DMS153 treated with DMSO at 0.1 percent for 48 hours (cell line): ENCODE results near the gene GOLT1B.

ENCODE experiments used
- DNase-seq: peaks from one replicate; lab custom pipeline; 2025; ENCODE audit not compliant: unreplicated experiment; lab: John Stamatoyannopoulos, UW

GOLT1B gene

GRCh38 chr12:21521541-21521940, 20.0 kb downstream of the GOLT1B start:
- DNase-seq: no peak

GRCh38 chr12:21523148-21523547, 21.6 kb downstream of the GOLT1B start:
- no peak for DNase-seq

GRCh38 chr12:21526053-21526452, 24.5 kb downstream of the GOLT1B start, which contains the start of gene SPX:
TSS of gene SPX (plus strand) at chr12:21526296. CDS start at chr12:21526473, 177 bp downstream.
- peak; percentile 12 for DNase-seq

- DNase-seq: no peak
Measured at GRCh38 chr12:21526721-21527345, 25.2 kb downstream of the GOLT1B start.

GRCh38 chr12:21527451-21528180, 26.0 kb downstream of the GOLT1B start:
- peak; percentile 65 for DNase-seq

- no peak for DNase-seq
Measured at GRCh38 chr12:21528953-21529352, 27.4 kb downstream of the GOLT1B start.

GRCh38 chr12:21529456-21529855, 27.9 kb downstream of the GOLT1B start:
- no peak for DNase-seq

- DNase-seq: no peak
Measured at GRCh38 chr12:21538061-21538653, 36.6 kb downstream of the GOLT1B start.

- peak; percentile 60 for DNase-seq
Measured at GRCh38 chr12:21539797-21540196, 38.2 kb downstream of the GOLT1B start.

GRCh38 chr12:21541773-21542172, 40.2 kb downstream of the GOLT1B start:
- DNase-seq: no peak

GRCh38 chr12:21542403-21542802, 40.8 kb downstream of the GOLT1B start:
- DNase-seq: no peak

GRCh38 chr12:21543151-21543550, 41.6 kb downstream of the GOLT1B start:
- no peak for DNase-seq

- no peak for DNase-seq
Measured at GRCh38 chr12:21545557-21545956, 44.0 kb downstream of the GOLT1B start.

GRCh38 chr12:21546716-21547115, 45.1 kb downstream of the GOLT1B start:
- DNase-seq: no peak

GRCh38 chr12:21547437-21547836, 45.8 kb downstream of the GOLT1B start:
- no peak for DNase-seq

GRCh38 chr12:21551841-21552465, 50.4 kb downstream of the GOLT1B start:
- no peak for DNase-seq

GRCh38 chr12:21552635-21553328, 51.2 kb downstream of the GOLT1B start:
- DNase-seq: no peak

- no peak for DNase-seq
Measured at GRCh38 chr12:21553329-21553675, 51.7 kb downstream of the GOLT1B start.

- no peak for DNase-seq
Measured at GRCh38 chr12:21558100-21558679, 56.6 kb downstream of the GOLT1B start.

GRCh38 chr12:21559855-21560569, 58.4 kb downstream of the GOLT1B start:
- no peak for DNase-seq
